HG03432 (cell line): ENCODE data around the gene CCNA1.

Experiments
- ATAC-seq: cut with Tn5 transposase; IDR thresholded peaks from one replicate; pipeline ENCODE4 v1.9.1; 2021; ENCODE audit warnings: mild to moderate bottlenecking, moderate library complexity; ENCODE audit not compliant: unreplicated experiment

CCNA1 gene

GRCh38 chr13:36453516-36453915 lies 21.2 kb downstream of the CCNA1 start:
- no peak for ATAC-seq

- no peak for ATAC-seq
Observed at GRCh38 chr13:36454121-36454520, 21.8 kb downstream of the CCNA1 start.

- ATAC-seq, result no peak
Observed at GRCh38 chr13:36454987-36455386, 22.7 kb downstream of the CCNA1 start.

GRCh38 chr13:36456577-36456976 lies 24.3 kb downstream of the CCNA1 start:
- ATAC-seq, result no peak

- no peak for ATAC-seq
Observed at GRCh38 chr13:36461506-36461905, 29.2 kb downstream of the CCNA1 start.

- no peak for ATAC-seq
Observed at GRCh38 chr13:36475468-36475867, 43.2 kb downstream of the CCNA1 start.

- no peak for ATAC-seq
Observed at GRCh38 chr13:36476661-36477060, 44.4 kb downstream of the CCNA1 start.

GRCh38 chr13:36480726-36481427 lies 48.6 kb downstream of the CCNA1 start:
- no peak for ATAC-seq

GRCh38 chr13:36490055-36490454 lies 57.8 kb downstream of the CCNA1 start:
- no peak for ATAC-seq
